OCI-LY3 (cell line): ENCODE data around the gene EFL1.
"Not testable (repeated sequence)": the region's sequence is repeated elsewhere in the genome, so short reads cannot be mapped to it uniquely, and the experiment has no call there.

Experiments used
- H2AFZ ChIP-seq: fragments of 200-600, 300-600 bp; shearing (Covaris generic); 2 replicates; pipeline ENCODE4 v1.6.0; 2014; ENCODE audit warnings: antibody characterized with exemption, low read depth, low read length
- H3K27ac ChIP-seq: fragments of 200-600, 300-600 bp; sonication (generic); 2 replicates; pipeline ENCODE4 v1.5.1; 2014; ENCODE audit warnings: mild to moderate bottlenecking, low read length, moderate library complexity, mixed read lengths
- H3K27me3 ChIP-seq: fragments of 200-600, 300-600 bp; sonication (generic); 2 replicates; pipeline ENCODE4 v1.6.1; 2014; ENCODE audit warnings: low read depth, low read length, mixed read lengths
- H3K36me3 ChIP-seq: fragments of 200-600, 300-600 bp; sonication (generic); replicated peaks from 2 replicates; pipeline ENCODE3; 2014; ENCODE audit warnings: low read depth, low read length, mixed read lengths
- H3K4me1 ChIP-seq: fragments of 300-600, 200-600 bp; sonication (generic); 2 replicates; pipeline ENCODE4 v1.6.1; 2014; ENCODE audit warnings: low read length, mixed read lengths
- H3K4me2 ChIP-seq: fragments of 200-600, 300-600 bp; sonication (generic); 2 replicates; pipeline ENCODE4 v1.6.1; 2014; ENCODE audit warnings: low read length, mixed read lengths
- H3K4me3 ChIP-seq: fragments of 300-600, 200-600 bp; sonication (generic); 2 replicates; pipeline ENCODE4 v1.5.1; 2014; ENCODE audit warnings: antibody characterized with exemption, mild to moderate bottlenecking, low read length, moderate library complexity
- H3K79me2 ChIP-seq: fragments of 300-600, 200-600 bp; shearing (Covaris generic); 2 replicates; pipeline ENCODE4 v1.6.1; 2014; ENCODE audit warnings: mild to moderate bottlenecking, low read length, mixed read lengths
- H3K9ac ChIP-seq: fragments of 300-600, 200-600 bp; shearing (Covaris generic); 2 replicates; pipeline ENCODE4 v1.6.0; 2014; ENCODE audit warnings: mild to moderate bottlenecking, low read length, moderate library complexity
- H3K9me3 ChIP-seq: fragments of 200-600, 300-600 bp; shearing (Covaris generic); 2 replicates; pipeline ENCODE4 v1.6.1; 2014; ENCODE audit warnings: low read length, mixed read lengths; ENCODE audit not compliant: insufficient read depth
- H4K20me1 ChIP-seq: fragments of 200-600, 300-600 bp; sonication (generic); 2 replicates; pipeline ENCODE4 v1.6.1; 2016; ENCODE audit warnings: low read length, mixed read lengths; ENCODE audit not compliant: insufficient read depth
- CTCF ChIP-seq: fragments of 200-600, 300-600 bp; sonication (generic); IDR thresholded peaks from 2 replicates; pipeline ENCODE4 v1.5.1; 2014; ENCODE audit warnings: antibody characterized with exemption, low read length, low read depth
- EZH2phosphoT487 ChIP-seq: fragments of 200-600 bp; shearing (Covaris generic); IDR thresholded peaks from 2 replicates; pipeline ENCODE4 v1.6.1; 2018; ENCODE audit warnings: antibody characterized with exemption, mixed run types, low read depth

The EFL1 gene

GRCh38 chr15:82262422-82263026 is at the start of gene EFL1, which contains the start of gene SAXO2:
Gene EFL1, minus strand, starts transcription at chr15:82262734. Its CDS starts 956 bp downstream, at chr15:82261778.
Gene SAXO2, plus strand, starts transcription at chr15:82262818. Its CDS starts 62 bp downstream, at chr15:82262880.
- Histone ChIP-seq H3K4me2 (peak within 1 kb of the TSS; percentile 93), H3K79me2 (peaks cover 33% of the 10 kb centered on the region), H3K27me3 (no peaks in the 10 kb centered on the region), H3K9ac (peak within 1 kb of the TSS; percentile 69), H3K27ac (peak within 1 kb of the TSS; percentile 33; the same call in 1 of the 2 replicates), H3K4me3 (peak within 1 kb of the TSS; percentile 91), H3K9me3 (no peaks in the 10 kb centered on the region), H3K4me1 (peaks cover 14% of the 10 kb centered on the region), H2AFZ (peak within 1 kb of the TSS; percentile 62), H4K20me1 (no peaks in the 10 kb centered on the region), H3K36me3 (peaks cover 2% of the 10 kb centered on the region)
- TF ChIP-seq CTCF (no peak), EZH2phosphoT487 (no peak)

GRCh38 chr15:82311321-82311720 is 48.8 kb upstream of the EFL1 start:
- H3K27ac ChIP-seq: not testable (repeated sequence)

GRCh38 chr15:82309802-82310201 is 47.3 kb upstream of the EFL1 start:
- H4K20me1 ChIP-seq: no peaks in the 10 kb centered on the region
- no peak overlapping the region for H3K27ac ChIP-seq
- no peak overlapping the region for H3K4me2 ChIP-seq
- no peaks in the 10 kb centered on the region for H3K9me3 ChIP-seq
- no peaks in the 10 kb centered on the region for H3K36me3 ChIP-seq
- H3K4me3 ChIP-seq: no peak overlapping the region
- no peaks in the 10 kb centered on the region for H3K79me2 ChIP-seq
- no peak overlapping the region for H2AFZ ChIP-seq
- no peaks in the 10 kb centered on the region for H3K4me1 ChIP-seq
- TF ChIP-seq CTCF (no peak), EZH2phosphoT487 (no peak)
- peaks cover 7% of the 10 kb centered on the region; the same call in 1 of the 2 replicates for H3K27me3 ChIP-seq
- H3K9ac ChIP-seq: no peak overlapping the region

More at GRCh38 chr15:82311321-82311720, 48.8 kb upstream of the EFL1 start:
- not testable (repeated sequence) for H3K9ac ChIP-seq, H3K79me2 ChIP-seq, H2AFZ ChIP-seq, H3K4me3 ChIP-seq, H4K20me1 ChIP-seq, H3K4me1 ChIP-seq, H3K4me2 ChIP-seq, H3K27me3 ChIP-seq, H3K9me3 ChIP-seq, H3K36me3 ChIP-seq

- H3K27me3 ChIP-seq: peaks cover 7% of the 10 kb centered on the region; the same call in 1 of the 2 replicates
- no peak overlapping the region for H2AFZ ChIP-seq
- H4K20me1 ChIP-seq: no peaks in the 10 kb centered on the region
- H3K4me1 ChIP-seq: no peaks in the 10 kb centered on the region
- no peak overlapping the region for H3K27ac ChIP-seq
- TF ChIP-seq CTCF (no peak), EZH2phosphoT487 (no peak)
- H3K9ac ChIP-seq: no peak overlapping the region
- no peaks in the 10 kb centered on the region for H3K79me2 ChIP-seq
- H3K9me3 ChIP-seq: no peaks in the 10 kb centered on the region
- H3K4me3 ChIP-seq: no peak overlapping the region
- no peaks in the 10 kb centered on the region for H3K36me3 ChIP-seq
- no peak overlapping the region for H3K4me2 ChIP-seq
Observed at GRCh38 chr15:82307714-82308081, 45.2 kb upstream of the EFL1 start.
